NCI-H82 treated with DMSO at 0.1 percent for 48 hours (cell line): ENCODE results near the gene RNF207.
"Not testable (repeated sequence)": the region's sequence is repeated elsewhere in the genome, so short reads cannot be mapped to it uniquely, and the experiment has no call there.

Experiments
- DNase-seq: peaks from one replicate; lab custom pipeline; 2025; ENCODE audit not compliant: unreplicated experiment; lab: John Stamatoyannopoulos, UW

RNF207 gene

DNA sequence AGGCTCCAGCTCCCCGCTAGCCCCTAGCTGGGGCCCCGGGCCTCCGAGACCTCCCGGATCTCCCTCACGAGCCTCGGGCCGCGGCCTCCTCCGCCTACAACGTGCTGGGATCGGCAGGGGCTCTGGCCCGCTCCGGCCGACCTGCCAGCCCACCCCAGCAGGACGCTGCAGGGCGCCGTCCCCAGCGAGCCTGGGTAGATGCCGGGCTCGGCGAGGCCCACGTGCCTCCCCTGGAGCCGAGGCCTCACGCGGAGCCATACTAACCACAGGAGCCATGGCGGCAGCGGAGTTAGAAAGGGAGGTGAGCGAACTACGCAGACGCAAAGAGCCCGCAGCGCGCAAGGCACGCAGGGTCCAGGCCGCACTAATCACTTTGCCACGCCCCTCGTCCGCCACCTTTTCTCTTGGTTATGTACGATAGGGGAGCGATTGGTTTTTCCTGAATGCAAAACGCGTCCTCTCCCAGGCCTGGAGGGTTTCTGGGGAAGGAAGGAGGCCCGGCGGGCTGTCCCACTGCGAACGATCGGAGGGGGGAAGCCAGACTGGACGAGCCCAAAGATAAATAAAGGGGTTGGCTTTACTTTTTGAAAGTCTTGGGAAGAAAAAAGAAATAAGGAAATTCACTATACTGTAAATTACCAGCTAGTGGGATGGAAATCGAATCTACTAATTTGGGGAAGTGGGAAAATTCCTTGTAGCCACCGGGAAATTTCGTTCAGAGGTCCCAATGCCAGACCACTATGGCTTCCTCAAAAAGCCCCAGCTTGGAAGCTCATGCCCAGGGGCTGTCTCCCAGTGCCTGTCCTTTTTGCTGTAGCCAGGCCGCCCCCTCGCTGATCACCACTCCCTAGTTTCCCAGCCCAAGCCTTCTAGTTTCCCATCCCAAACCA is 6.4 kb upstream of the RNF207 start, which contains the start of gene RPL22:
TSS of gene RPL22 (minus strand) at position 298 of the 890 bp plus-strand sequence. CDS start at position 276, 22 bp downstream.
- peak; percentile 98 for DNase-seq

GRCh38 chr1:6200188-6200809 is 5.6 kb upstream of the RNF207 start:
- no peak for DNase-seq

GRCh38 chr1:6202256-6202655 is 3.7 kb upstream of the RNF207 start:
- DNase-seq = no peak

GRCh38 chr1:6206520-6206855 is 569 bp downstream of the RNF207 start:
- DNase-seq = no peak

GRCh38 chr1:6207075-6207885 is 1.4 kb downstream of the RNF207 start:
- no peak for DNase-seq

GRCh38 chr1:6207921-6208320 is 2.0 kb downstream of the RNF207 start:
- DNase-seq = peak; percentile 32

DNA sequence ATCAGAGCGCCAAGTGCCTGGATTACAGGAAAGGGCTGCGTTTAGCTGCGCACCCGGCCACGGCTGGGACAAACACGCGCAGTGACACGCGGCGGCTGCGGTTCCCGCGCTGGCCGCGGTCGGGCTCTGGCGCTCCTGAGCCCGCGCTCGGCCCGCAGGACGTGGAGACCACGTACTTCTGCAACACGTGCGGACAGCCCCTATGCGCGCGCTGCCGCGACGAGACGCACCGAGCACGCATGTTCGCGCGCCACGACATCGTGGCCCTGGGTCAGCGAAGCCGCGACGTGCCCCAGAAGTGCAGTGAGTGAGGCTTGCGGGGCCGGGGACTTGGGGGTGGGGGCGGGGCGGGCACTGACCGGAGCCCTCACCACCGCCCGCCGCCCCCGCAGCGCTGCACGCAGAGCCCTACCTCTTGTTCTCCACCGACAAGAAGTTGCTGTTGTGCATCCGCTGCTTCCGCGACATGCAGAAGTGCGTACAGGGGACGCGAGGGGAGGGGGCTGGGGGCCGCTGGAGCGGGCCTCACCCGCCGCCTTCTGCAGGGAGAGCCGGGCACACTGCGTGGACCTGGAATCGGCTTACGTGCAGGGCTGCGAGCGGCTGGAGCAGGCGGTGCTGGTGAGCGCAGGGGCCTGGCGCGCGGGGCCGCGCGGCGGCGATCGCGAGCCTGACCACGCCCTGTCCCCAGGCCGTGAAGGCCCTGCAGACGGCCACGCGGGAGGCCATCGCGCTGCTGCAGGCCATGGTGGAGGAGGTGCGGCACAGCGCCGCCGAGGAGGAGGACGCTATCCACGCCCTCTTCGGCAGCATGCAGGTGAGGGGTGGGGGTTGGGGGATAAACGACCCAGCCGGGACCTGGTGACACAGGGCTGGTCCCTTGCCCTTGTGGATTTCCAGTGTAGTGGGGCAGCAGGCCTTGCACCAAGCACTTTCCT is 3.1 kb downstream of the RNF207 start:
- DNase-seq = peak; percentile 63

- no peak for DNase-seq
Observed at GRCh38 chr1:6209661-6210580, 4.0 kb downstream of the RNF207 start.

GRCh38 chr1:6210591-6211355 is 4.9 kb downstream of the RNF207 start:
- no peak for DNase-seq

DNA sequence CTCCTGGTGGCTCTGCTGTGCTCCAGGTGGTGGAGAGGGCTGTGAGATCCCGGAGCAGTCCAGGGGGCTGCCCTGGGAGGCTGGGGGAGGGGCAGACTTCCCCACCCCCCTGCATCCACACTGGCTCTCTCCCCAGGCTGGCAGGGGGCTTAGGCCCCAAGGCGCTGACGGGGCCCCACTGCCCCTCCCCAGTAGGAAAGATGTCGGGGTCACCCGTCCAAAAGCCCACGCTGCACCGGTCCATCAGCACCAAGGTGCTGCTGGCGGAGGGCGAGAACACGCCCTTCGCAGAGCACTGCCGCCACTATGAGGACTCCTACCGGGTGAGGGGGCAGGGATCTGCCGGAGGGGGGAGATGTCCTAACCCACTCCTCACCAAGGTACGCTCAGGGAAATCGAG is 5.8 kb downstream of the RNF207 start:
- DNase-seq = no peak

DNA sequence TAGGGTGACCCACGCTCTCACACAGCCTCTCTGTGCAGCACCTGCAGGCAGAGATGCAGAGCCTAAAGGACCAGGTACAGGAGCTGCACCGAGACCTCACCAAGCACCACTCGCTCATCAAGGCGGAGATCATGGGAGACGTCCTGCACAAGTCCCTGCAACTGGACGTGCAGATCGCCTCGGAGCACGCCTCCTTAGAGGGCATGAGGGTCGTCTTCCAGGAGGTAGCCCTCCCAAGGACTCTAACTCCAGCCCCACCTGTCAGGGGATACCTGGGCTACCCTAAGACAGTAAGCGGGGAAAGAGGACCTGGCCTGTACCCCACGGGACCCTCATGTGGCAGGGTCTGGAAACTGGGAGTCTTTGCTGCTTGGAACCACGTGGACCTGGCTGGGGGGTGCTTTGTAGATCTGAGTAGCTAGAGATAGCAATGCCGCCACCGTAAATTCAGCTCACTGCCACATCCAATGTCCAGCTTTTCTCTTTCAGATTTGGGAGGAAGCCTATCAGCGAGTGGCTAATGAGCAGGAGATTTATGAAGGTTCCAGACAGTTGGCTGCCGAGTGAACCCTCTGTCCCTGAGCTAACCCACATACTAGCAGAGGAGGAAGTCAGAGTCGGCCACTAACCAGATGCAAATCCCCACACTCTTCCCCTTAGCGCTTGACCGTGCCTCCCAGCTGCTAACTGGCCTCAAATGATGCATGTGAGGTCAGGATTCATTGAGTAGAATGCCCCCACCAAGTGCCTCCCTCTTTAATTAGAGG is 6.5 kb downstream of the RNF207 start:
- no peak for DNase-seq

DNA sequence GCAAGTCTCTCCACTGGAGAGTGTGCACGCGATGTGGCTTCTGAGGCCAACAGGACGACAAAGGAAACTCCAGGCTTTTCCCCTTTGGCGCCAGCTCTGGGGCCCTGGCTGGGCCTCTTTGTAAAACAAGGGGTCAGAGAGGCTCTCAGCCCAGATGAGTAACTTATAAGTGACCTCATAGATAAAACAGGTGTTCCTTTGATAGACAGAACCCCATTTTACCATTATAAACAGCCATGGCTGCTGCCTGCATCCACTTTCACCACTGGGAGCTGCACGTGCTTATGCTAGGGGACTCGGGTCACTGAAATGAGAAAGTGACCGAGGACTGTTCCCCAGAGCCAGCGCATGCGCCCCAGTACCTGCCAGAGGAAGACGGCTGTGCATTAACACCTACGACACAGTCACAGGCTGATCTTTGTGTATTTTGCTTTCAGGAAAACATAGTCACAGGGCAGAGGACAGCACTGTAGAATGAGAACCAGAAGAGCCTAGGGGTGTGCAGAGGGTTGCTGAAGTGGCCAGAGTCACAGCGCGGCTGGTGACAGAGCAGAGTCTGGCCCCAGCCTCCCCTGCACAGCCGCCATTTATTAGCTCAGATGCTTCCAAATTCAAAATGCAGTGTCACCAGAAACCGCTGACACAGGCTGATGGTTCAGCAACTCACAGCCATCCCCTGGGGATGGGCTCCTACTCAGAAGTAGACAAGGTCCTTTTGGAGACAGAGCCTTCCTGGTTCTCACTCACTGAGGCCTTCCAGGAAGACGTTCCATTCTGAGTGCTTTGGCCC is 12.7 kb downstream of the RNF207 start:
- no peak for DNase-seq

DNA sequence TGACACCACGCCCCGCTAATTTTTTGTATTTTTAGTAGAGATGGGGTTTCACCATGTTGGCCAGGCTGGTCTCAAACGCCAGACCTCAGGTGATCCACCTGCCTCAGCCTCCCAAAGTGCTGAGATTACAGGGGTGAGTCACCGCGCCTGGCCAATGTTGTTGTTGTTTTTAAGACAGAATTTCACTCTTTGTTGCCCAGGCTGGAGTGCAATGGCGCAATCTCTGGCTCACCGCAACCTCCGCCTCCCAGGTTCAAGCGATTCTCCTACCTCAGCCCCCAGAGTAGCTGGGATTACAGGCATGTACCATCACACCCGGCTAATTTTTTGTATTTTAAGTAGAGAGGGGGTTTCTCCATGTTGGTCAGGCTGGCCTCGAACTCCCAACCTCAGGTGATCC is 13.7 kb downstream of the RNF207 start:
- DNase-seq = not testable (repeated sequence)

- peak; percentile 24 for DNase-seq
Observed at GRCh38 chr1:6220236-6220635, 14.3 kb downstream of the RNF207 start.

GRCh38 chr1:6221210-6221784 is 15.4 kb downstream of the RNF207 start:
- no peak for DNase-seq

DNA sequence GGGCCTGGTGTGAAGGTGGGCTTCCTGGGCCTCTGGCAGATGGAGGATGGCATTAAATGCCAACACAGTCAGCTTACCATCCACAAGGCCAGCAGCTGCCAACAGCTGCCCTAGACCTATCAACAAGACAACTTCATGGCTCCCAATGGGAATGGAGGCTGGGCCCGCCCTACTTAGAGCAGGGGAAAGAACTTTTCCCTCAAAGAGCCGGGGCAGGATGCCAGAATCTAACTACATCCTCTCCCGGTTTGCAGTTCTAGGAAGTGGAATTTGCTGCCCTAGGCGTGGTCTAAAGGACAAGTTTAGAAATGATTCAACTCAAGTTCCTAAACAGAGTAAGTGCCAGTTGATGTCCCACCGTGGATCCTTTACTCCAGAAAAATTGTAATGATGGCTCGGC is 16.7 kb downstream of the RNF207 start:
- DNase-seq = no peak

GRCh38 chr1:6223617-6224016 is 17.7 kb downstream of the RNF207 start:
- DNase-seq = no peak
